Spleen (tissue), 11 donors: ENCODE data around the gene FSCN2. TPM values are rescaled to one million over a fixed set of nuclear protein-coding genes. Genes with fewer than 3 reads are reported as not detected.

ENCODE experiments used
- DNase-seq: peaks from one replicate; pipeline ENCODE4 v3.0.0-alpha.2; 2020
- H3K27ac ChIP-seq, 8 donors: fragments of 200-600 bp; sonication (generic) in 7 of 8; 1 replicate in 4 of 8; 2 replicates in 4 of 8; pipeline versions ENCODE4 v1.5.0 to v1.8.0; 2016 to 2021; ENCODE audit warnings: inconsistent platforms in 4 of 8, mild to moderate bottlenecking in 4 of 8, moderate library complexity in 1 of 8
- H3K27me3 ChIP-seq, 7 donors: fragments of 200-600 bp; sonication (generic) in 6 of 7; replicated peaks in 1 of 7; 1 replicate in 4 of 7; 2 replicates in 3 of 7; pipeline versions ENCODE4 v1.5.0 to v1.8.0; 2016 to 2021; ENCODE audit warnings: inconsistent platforms in 3 of 7, mild to moderate bottlenecking in 1 of 7
- H3K36me3 ChIP-seq, 6 donors: fragments of 200-600 bp; sonication (generic) in 5 of 6; 1 replicate in 4 of 6; 2 replicates in 2 of 6; pipeline versions ENCODE4 v1.5.0 to v1.8.0; 2016 to 2021; ENCODE audit warnings: inconsistent platforms in 2 of 6
- H3K4me1 ChIP-seq, 6 donors: fragments of 200-600 bp; sonication (generic) in 5 of 6; 1 replicate in 3 of 6; 2 replicates in 3 of 6; pipeline versions ENCODE4 v1.5.0 to v1.8.0; 2016 to 2021; ENCODE audit warnings: inconsistent platforms in 3 of 6
- H3K4me3 ChIP-seq, 8 donors: fragments of 200-600 bp; sonication (generic) in 7 of 8; 1 replicate in 4 of 8; 2 replicates in 4 of 8; pipeline versions ENCODE4 v1.5.0 to v1.8.0; 2016 to 2021; ENCODE audit warnings: inconsistent platforms in 4 of 8, mild to moderate bottlenecking in 4 of 8, moderate library complexity in 2 of 8
- H3K9me3 ChIP-seq, 8 donors: fragments of 200-600 bp; sonication (generic) in 7 of 8; 1 replicate in 4 of 8; 2 replicates in 4 of 8; pipeline versions ENCODE4 v1.5.0 to v1.8.0; 2016 to 2021; ENCODE audit warnings: inconsistent platforms in 4 of 8
- POLR2A ChIP-seq, 3 donors: fragments of 450-650 bp; IDR thresholded peaks; one replicate each; pipeline ENCODE4 v1.5.1; 2017; ENCODE audit warnings: antibody characterized with exemption in 3 of 3, mild to moderate bottlenecking in 1 of 3
- POLR2AphosphoS5 ChIP-seq, 3 donors: sonication (generic); formaldehyde crosslinking; IDR thresholded peaks; one replicate each; pipeline ENCODE4 v1.5.1; 2017; ENCODE audit warnings: antibody characterized with exemption in 3 of 3
- WGBS, 5 donors: extraction: QIAGEN DNeasy Blood & Tissue Kit in 3 of 5; methylation state at CpG; one replicate each; pipeline versions ENCODE4 v1.1.5 to v1.1.7; 2013 to 2018; 5-methylcytosine and 5-hydroxymethylcytosine counted together
- intact Hi-C: fragments of 100-400 bp; cut with DNase I; formaldehyde crosslinking; loops from one replicate; pipeline ENCODE4 v1.15.0; 2023; ENCODE audit warnings: low total_unique reads
- polyA plus RNA-seq, 3 donors: library from polyadenylated mRNA; stranded (reverse); fragments of 200-250 nt; gene quantifications; one replicate each; pipeline ENCODE4 v1.2.1, GENCODE V29; 2013
- total RNA-seq, 7 donors: library from RNA; depleted of rRNA in 3 of 7; stranded (reverse); fragments of >200 nt in 3 of 7; fragmentation: NEBNext Ultra II Directional in 4 of 7; extraction: Animal tissue kit (Norgen Biotek cat#: 25700) in 4 of 7; gene quantifications; one replicate each; pipeline versions ENCODE4 v1.1.0 to v1.2.1, GENCODE V29; 2016 to 2021
- TF ChIP-seq, protein P1 (sequence below), 11 experiments: fragments of 200-600 bp in 7 of 11; fragments of 450-650 bp in 4 of 11; sonication (generic) in 4 of 11; IDR thresholded peaks in 8 of 11; conservative IDR thresholded peaks in 3 of 11; 1 replicate in 7 of 11; 2 replicates in 4 of 11; pipeline versions ENCODE4 v1.4.0 to v1.8.0; 2016 to 2021; ENCODE audit warnings: antibody characterized with exemption in 11 of 11, inconsistent platforms in 4 of 11, mild to moderate bottlenecking in 1 of 11
- donor health status: healthy with polysubstance abuse.
- donor health status: DM: no; HTN: no; CAD: no; lungs with moderate emphysema.
- donor health status: DM: no; HTN: no; CAD: no.
- donor health status: Bipolar disorder and iron deficiency.
- donor health status: healthy.
- donor health status: DM: no; HTN: no; CAD: no.
- donor health status: DM: yes; HTN: yes; CAD: no.

The FSCN2 gene
- total and polyA plus RNA-seq, 10 donors = 0.41 to 4.0 (median 2.4) TPM

DNA sequence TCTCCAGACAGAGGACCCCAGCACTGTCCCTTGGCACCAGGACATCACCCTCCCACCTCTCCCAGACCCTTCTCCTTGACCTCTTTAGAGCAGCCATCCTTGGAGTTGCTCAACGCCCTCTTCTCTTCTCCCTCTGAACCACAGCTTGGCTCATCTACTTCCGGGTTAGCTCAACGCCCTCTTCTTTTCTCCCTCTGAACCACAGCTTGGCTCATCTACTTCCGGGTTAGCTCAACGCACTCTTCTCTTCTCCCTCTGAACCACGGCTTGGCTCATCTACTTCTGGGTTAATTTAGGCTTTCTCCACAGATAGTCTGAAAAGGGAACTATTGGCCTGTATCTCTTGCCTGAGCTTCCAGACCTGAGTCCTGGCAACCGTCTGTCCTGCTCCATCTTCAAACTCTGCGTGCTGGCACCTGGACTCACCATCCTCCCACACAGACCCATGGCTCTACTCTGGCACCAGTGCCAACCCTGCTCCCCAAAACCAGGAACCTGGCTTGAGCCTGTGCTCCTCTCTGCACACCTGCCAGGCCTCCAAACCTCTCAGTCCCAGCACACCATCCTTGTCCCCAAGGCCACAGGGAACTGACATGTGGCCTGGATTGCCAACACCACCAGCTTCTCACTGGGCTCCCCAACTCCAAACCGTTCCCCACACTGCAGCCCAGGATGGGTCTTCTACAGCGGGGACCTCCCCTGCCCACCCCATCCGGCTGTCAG is 49.3 kb downstream of the FSCN2 start:
- TF ChIP-seq POLR2A (IDR thresholded peaks at IDR 0.05) (no peak), POLR2AphosphoS5 (IDR thresholded peaks at IDR 0.05) (no peak)
- TF ChIP-seq, protein P1, sequence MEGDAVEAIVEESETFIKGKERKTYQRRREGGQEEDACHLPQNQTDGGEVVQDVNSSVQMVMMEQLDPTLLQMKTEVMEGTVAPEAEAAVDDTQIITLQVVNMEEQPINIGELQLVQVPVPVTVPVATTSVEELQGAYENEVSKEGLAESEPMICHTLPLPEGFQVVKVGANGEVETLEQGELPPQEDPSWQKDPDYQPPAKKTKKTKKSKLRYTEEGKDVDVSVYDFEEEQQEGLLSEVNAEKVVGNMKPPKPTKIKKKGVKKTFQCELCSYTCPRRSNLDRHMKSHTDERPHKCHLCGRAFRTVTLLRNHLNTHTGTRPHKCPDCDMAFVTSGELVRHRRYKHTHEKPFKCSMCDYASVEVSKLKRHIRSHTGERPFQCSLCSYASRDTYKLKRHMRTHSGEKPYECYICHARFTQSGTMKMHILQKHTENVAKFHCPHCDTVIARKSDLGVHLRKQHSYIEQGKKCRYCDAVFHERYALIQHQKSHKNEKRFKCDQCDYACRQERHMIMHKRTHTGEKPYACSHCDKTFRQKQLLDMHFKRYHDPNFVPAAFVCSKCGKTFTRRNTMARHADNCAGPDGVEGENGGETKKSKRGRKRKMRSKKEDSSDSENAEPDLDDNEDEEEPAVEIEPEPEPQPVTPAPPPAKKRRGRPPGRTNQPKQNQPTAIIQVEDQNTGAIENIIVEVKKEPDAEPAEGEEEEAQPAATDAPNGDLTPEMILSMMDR (IDR thresholded peaks at IDR 0.05 in 8 of 11, conservative IDR thresholded peaks at IDR 0.05 in 3 of 11) = no peak
- WGBS, 5 donors = 56 to 85% (median 73%) methylated on average over 11 of the region's 11 CpGs
- intact Hi-C loops = no loop called here
- H3K36me3 ChIP-seq = peaks cover 3 to 100% (median 49%) of the 10 kb centered on the region in 6 donors
- peak overlapping the region in 6 of 8 donors; percentile 28 to 61 (median 44) for H3K27ac ChIP-seq
- no peaks in the 10 kb centered on the region for H3K27me3 ChIP-seq
- H3K9me3 ChIP-seq = no peaks in the 10 kb centered on the region
- H3K4me1 ChIP-seq = peaks cover 0 to 46% (median 14%) of the 10 kb centered on the region in 6 donors
- H3K4me3 ChIP-seq = peak overlapping the region in 1 of 8 donors; percentile 6
- no peak for DNase-seq

- no peaks in the 10 kb centered on the region for H3K27me3 ChIP-seq
- TF ChIP-seq, protein P1 (IDR thresholded peaks at IDR 0.05 in 8 of 11, conservative IDR thresholded peaks at IDR 0.05 in 3 of 11) = no peak
- TF ChIP-seq POLR2AphosphoS5 (IDR thresholded peaks at IDR 0.05) = no peak
- TF ChIP-seq POLR2A (IDR thresholded peaks at IDR 0.05) = no peak
- intact Hi-C loops = no loop called here
- H3K9me3 ChIP-seq = no peaks in the 10 kb centered on the region
- DNase-seq = no peak
- H3K36me3 ChIP-seq = peaks cover 3 to 100% (median 53%) of the 10 kb centered on the region in 6 donors
- H3K27ac ChIP-seq = peak overlapping the region in 4 of 8 donors; percentile 37 to 61 (median 51)
- H3K4me3 ChIP-seq = no peak overlapping the region
- WGBS, 5 donors = 93 to 99% (median 95%) methylated on average over 10 of the region's 10 CpGs
- peaks cover 0 to 46% (median 14%) of the 10 kb centered on the region in 6 donors for H3K4me1 ChIP-seq
Measured at GRCh38 chr17:81578038-81578441, 49.9 kb downstream of the FSCN2 start.

- WGBS, 5 donors = 80 to 88% (median 85%) methylated on average over 6 of the region's 6 CpGs
Measured at GRCh38 chr17:81578561-81579225, 50.5 kb downstream of the FSCN2 start.

More at GRCh38 chr17:81578561-81579225, 50.5 kb downstream of the FSCN2 start:
- H3K4me1 ChIP-seq = peaks cover 0 to 46% (median 14%) of the 10 kb centered on the region in 6 donors
- no peak for DNase-seq
- H3K27me3 ChIP-seq = no peaks in the 10 kb centered on the region
- intact Hi-C loops = no loop called here
- peak overlapping the region in 1 of 8 donors; percentile 37 for H3K27ac ChIP-seq
- no peaks in the 10 kb centered on the region for H3K9me3 ChIP-seq
- H3K4me3 ChIP-seq = no peak overlapping the region
- peaks cover 3 to 100% (median 56%) of the 10 kb centered on the region in 6 donors for H3K36me3 ChIP-seq
- TF ChIP-seq POLR2A (IDR thresholded peaks at IDR 0.05) = no peak
- TF ChIP-seq POLR2AphosphoS5 (IDR thresholded peaks at IDR 0.05) = no peak
- TF ChIP-seq, protein P1 (IDR thresholded peaks at IDR 0.05 in 8 of 11, conservative IDR thresholded peaks at IDR 0.05 in 3 of 11) = no peak
